Osteocyte (in vitro differentiated cells): ENCODE results near the gene SHC4. TPM values are rescaled to one million over a fixed set of nuclear protein-coding genes. Genes with fewer than 3 reads are reported as not detected.

Experiments
- DNase-seq: peaks from one replicate; pipeline ENCODE4 v3.0.0; 2021; ENCODE audit warnings: mixed read lengths; ENCODE audit not compliant: unreplicated experiment; ENCODE audit errors: extremely low spot score
- H3K27ac Mint-ChIP-seq: one replicate; pipeline ENCODE4 v1.8.0; 2021; ENCODE audit warnings: mild to moderate bottlenecking, mixed read lengths; ENCODE audit not compliant: unreplicated experiment
- H3K27me3 Mint-ChIP-seq: one replicate; pipeline ENCODE4 v1.8.0; 2021; ENCODE audit warnings: mixed read lengths; ENCODE audit not compliant: unreplicated experiment
- H3K36me3 Mint-ChIP-seq: one replicate; pipeline ENCODE4 v1.8.0; 2021; ENCODE audit warnings: mixed read lengths; ENCODE audit not compliant: unreplicated experiment
- H3K4me1 Mint-ChIP-seq: one replicate; pipeline ENCODE4 v1.8.0; 2021; ENCODE audit warnings: mixed read lengths; ENCODE audit not compliant: unreplicated experiment
- H3K4me3 Mint-ChIP-seq: one replicate; pipeline ENCODE4 v1.8.0; 2021; ENCODE audit warnings: mild to moderate bottlenecking, moderate library complexity, mixed read lengths; ENCODE audit not compliant: unreplicated experiment
- H3K9me3 Mint-ChIP-seq: one replicate; pipeline ENCODE4 v1.8.0; 2021; ENCODE audit warnings: mixed read lengths; ENCODE audit not compliant: unreplicated experiment
- CTCF ChIP-seq: fragments of 200-600 bp; sonication (generic); IDR thresholded peaks from 2 replicates; pipeline ENCODE4 v1.5.0; 2021; ENCODE audit warnings: antibody characterized with exemption, mild to moderate bottlenecking, moderate library complexity
- total RNA-seq: library from RNA; stranded (reverse); gene quantifications from 2 replicates; pipeline ENCODE4 v1.2.1, GENCODE V29; 2021

SHC4 gene
- total RNA-seq, 1 donor from 2014 or later, result 4.2 TPM

DNA sequence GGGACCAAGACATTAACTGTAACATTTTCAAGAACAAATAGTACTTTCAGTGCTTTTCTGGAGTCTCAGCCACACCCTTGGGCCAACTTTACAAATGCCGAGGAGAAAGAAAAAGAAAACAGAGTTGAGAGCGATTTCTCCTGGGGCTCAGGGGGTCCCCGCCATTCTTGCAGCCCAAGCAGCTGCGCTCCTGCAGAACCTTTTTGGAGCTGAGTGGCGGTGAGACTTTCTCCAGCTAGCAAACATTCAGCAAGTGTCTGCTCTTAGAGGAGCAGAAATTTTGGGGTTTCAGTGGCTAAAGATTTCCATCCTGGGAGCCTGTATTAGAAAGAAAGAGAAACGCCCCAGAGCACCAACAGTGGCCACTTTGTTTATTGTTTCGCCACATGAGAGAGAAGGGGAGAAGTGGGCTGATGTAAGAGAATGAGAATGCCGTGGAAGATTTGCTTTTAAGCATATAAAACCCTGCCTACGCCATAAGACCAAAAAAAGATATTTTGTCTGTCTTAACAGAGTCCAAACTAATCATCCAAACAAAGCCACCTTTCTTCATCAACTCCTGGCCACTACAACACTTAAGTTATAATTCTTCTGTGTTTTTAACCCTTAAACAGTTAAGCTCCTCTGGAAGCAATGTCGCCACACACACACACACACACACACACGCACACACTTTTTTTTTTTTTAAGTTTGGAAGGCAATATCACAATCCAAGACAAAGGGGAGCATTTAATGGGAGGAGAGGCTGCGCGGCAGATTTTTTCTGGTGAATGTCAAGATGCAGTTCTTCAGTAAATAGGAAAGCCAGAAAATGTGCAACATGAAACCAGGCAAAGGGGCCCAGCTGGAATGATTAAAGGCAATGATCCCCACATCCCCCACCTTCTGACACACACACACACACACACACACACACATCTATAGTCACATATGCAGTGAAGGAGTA, 66.6 kb downstream of the SHC4 start:
- Mint-ChIP-seq H3K9me3 (no peaks in the 10 kb centered on the region), H3K4me3 (peak overlapping the region; percentile 48), H3K27me3 (no peaks in the 10 kb centered on the region), H3K36me3 (no peaks in the 10 kb centered on the region), H3K4me1 (peaks cover 24% of the 10 kb centered on the region), H3K27ac (peak overlapping the region; percentile 90)
- no peak for DNase-seq
- no peak for TF ChIP-seq CTCF

DNA sequence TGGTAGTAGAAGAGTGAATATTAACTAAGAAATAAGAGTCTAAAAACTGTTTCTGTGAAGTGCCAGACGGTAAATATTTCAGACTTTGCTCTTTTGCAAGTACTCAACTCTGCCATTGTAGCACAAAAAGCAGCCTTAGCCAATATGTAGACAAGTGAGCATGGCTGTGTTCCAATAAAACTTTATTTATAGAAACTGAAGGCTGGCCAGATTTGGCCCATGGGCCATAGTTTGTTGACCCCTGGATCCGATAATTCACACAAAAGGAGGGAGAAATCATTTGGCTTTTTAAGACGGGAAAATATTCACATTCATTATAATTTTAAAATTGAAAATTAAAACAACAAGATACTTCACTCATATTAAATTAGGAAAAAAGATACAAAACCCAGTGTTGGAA, 70.4 kb downstream of the SHC4 start:
- Mint-ChIP-seq H3K36me3 (no peaks in the 10 kb centered on the region), H3K27ac (no peak overlapping the region), H3K4me1 (peaks cover 40% of the 10 kb centered on the region), H3K27me3 (no peaks in the 10 kb centered on the region), H3K4me3 (no peak overlapping the region), H3K9me3 (no peaks in the 10 kb centered on the region)
- no peak for DNase-seq
- no peak for TF ChIP-seq CTCF

- TF ChIP-seq CTCF, result no peak
- no peaks in the 10 kb centered on the region for H3K9me3 Mint-ChIP-seq
- DNase-seq, result no peak
- H3K4me1 Mint-ChIP-seq, result peaks cover 26% of the 10 kb centered on the region
- H3K27ac Mint-ChIP-seq, result no peak overlapping the region
- no peak overlapping the region for H3K4me3 Mint-ChIP-seq
- H3K36me3 Mint-ChIP-seq, result no peaks in the 10 kb centered on the region
- no peaks in the 10 kb centered on the region for H3K27me3 Mint-ChIP-seq
Observed at GRCh38 chr15:48891232-48891765, 72.4 kb downstream of the SHC4 start.

- H3K27ac Mint-ChIP-seq, result peak overlapping the region; percentile 79
- peaks cover 31% of the 10 kb centered on the region for H3K4me1 Mint-ChIP-seq
- H3K36me3 Mint-ChIP-seq, result no peaks in the 10 kb centered on the region
- H3K9me3 Mint-ChIP-seq, result no peaks in the 10 kb centered on the region
- no peaks in the 10 kb centered on the region for H3K27me3 Mint-ChIP-seq
- no peak for DNase-seq
- TF ChIP-seq CTCF, result no peak
- no peak overlapping the region for H3K4me3 Mint-ChIP-seq
Observed at GRCh38 chr15:48890375-48890972, 73.2 kb downstream of the SHC4 start.

- TF ChIP-seq CTCF, result no peak
- peaks cover 36% of the 10 kb centered on the region for H3K4me1 Mint-ChIP-seq
Observed at GRCh38 chr15:48889925-48890324, 73.8 kb downstream of the SHC4 start.

More at GRCh38 chr15:48889925-48890324, 73.8 kb downstream of the SHC4 start:
- Mint-ChIP-seq H3K27ac (no peak overlapping the region), H3K27me3 (no peaks in the 10 kb centered on the region), H3K4me3 (no peak overlapping the region), H3K9me3 (no peaks in the 10 kb centered on the region), H3K36me3 (no peaks in the 10 kb centered on the region)
- DNase-seq, result no peak
